Fibroblast of the conjunctiva (primary cell): ENCODE data around the gene EHMT1.
"Not testable (repeated sequence)": the region's sequence is repeated elsewhere in the genome, so short reads cannot be mapped to it uniquely, and the experiment has no call there.

Experiments used
- DNase-seq: peaks from one replicate; pipeline ENCODE4 v3.0.0-alpha.2; 2010; ENCODE audit warnings: low read depth

The EHMT1 gene

GRCh38 chr9:137720571-137721110, 101.8 kb downstream of the EHMT1 start:
- no peak for DNase-seq

- DNase-seq, result no peak
Measured at GRCh38 chr9:137721479-137721878, 102.7 kb downstream of the EHMT1 start.

GRCh38 chr9:137721899-137722298, 103.1 kb downstream of the EHMT1 start:
- no peak for DNase-seq

GRCh38 chr9:137722481-137722880, 103.7 kb downstream of the EHMT1 start:
- DNase-seq, result no peak

GRCh38 chr9:137723356-137723755, 104.6 kb downstream of the EHMT1 start:
- DNase-seq, result not testable (repeated sequence)

- DNase-seq, result no peak
Measured at GRCh38 chr9:137723783-137724445, 105.1 kb downstream of the EHMT1 start.

DNA sequence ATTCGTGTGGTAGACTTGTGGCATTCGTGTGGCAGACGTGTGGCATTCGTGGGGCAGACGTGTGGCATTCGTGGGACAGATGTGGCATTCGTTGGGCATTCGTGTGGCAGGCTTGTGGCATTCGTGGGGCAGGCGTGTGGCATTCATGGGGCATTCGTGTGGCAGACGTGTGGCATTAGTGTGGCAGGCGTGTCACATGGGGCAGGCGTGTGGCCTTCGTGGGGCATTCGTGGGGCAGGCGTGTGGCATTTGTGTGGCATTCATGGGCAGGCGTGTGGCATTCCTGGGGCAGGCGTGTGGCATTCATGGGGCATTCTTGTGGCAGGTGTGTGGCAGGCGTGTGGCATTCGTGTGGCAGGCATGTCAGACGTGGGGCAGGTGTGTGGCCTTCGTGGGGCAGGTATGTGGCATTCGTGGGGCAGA, 106.0 kb downstream of the EHMT1 start:
- DNase-seq, result no peak

- no peak for DNase-seq
Measured at GRCh38 chr9:137725598-137725997, 106.8 kb downstream of the EHMT1 start.

GRCh38 chr9:137726336-137726735, 107.5 kb downstream of the EHMT1 start:
- DNase-seq, result not testable (repeated sequence)

DNA sequence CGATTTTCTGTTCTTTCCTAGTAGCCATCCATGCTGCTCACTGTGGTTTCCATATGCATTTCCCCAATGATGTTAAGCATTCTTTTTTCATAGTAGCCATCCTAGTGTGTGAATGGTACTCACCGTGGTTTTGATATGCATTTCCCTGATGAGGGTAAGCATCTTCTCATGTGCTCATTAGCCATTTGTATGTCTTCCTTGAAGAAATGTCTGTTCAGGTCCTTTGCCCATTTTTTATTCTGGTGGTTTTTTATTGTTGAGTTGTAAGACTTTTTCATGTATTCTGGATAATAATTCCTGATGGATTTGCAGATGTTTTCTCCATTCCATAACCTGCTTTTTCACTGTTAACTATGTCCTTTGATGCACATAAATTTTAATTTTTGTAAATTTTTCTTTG, 108.0 kb downstream of the EHMT1 start:
- DNase-seq, result no peak

- DNase-seq, result no peak
Measured at GRCh38 chr9:137727716-137728115, 108.9 kb downstream of the EHMT1 start.

DNA sequence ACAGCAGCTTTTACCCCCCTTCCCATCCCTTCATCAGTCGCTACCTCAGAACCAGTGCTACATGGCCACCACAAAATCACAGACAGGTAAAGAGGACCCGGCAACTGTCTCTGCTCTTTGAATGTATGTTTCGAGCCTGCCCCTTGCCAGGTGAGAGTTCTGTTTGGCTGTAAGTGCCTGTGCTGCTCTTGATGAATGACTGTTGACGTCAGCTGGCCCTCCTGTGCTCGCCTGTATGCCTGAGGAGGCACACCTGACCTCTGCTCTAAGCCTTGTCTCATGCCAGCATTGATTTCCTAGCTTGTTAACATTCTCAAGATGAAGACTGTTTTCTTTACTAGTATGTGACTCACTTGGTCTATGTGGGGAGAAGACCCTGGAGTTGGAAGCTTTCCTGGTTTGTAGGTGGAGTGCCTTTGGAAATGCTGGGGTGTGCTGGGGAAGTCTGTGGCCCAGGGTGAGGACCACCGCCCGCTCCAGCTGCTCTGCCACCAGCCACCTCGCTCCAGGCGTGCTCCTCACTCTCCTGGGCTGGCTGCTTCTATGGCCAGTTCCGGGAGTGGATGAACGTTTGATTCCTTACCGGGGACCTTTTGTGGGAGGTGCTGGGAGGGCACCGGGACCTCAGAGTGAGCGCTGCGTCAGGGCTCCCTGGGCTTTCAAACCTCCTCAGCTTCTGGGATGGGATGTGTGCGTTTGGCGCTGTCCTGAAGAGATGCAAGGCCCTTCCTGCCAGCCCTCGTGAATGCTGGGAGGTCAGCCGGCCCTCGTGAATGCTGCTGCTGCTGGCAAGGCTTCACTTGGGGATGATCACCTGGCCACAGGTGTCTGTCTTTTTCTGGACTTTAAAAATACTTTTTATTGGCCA, 109.9 kb downstream of the EHMT1 start:
- DNase-seq, result no peak

DNA sequence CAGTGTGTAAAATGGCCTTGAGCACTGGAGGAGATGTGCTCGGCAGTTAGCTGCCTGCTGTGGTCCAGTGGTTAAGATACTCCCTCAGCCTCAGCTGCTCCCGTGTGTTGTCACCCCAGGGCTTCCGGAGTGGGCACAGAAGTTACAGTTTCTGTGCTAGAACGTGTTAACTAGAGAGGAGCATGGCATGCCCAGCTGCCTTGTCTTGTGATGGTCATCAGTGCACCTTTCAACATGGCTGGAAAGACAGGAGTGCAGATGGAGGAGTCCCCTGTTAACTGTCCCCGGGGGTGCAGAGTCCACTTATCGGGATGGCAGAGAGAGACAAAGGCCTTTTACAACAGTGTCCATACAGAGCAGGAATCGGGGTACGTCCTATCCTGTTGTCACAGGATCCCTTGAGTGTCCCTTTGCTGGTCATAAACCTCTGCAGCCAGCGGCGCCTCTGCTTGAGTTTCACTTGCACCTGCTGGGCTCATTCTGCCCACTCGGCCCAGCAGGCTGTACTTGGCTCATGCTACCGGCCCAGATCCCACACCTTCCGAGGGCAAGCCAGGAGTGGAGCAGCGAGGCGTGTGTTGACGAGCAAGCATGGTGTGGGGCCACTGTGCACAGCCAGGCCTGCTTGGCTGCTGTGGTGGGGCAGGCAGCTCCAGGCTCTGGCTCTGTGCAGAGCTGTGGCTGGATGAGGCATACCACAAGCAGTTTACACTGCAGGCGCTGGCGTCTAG, 112.6 kb downstream of the EHMT1 start:
- no peak for DNase-seq

- DNase-seq, result no peak
Measured at GRCh38 chr9:137731947-137732813, 113.4 kb downstream of the EHMT1 start.

DNA sequence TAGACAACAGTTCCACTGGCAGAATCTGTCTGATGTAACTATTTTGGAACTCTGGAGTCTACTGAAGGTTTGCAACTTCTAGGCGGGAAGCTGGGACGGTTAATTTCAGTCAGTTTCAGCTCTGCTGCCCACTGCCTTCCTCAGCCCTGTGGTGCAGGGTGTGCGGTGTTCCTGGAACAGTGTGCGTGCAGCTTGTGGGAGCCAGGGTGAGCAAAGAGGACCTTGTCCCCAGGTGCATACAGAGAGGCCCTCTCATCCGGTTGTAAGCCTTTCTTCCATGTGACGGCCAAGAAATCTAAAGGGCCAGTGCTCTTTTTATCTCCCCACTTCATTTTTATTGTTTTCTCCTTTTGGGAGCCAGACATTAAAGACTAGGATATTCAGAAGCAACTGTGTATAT, 114.6 kb downstream of the EHMT1 start:
- DNase-seq, result no peak

GRCh38 chr9:137734181-137734580, 115.4 kb downstream of the EHMT1 start:
- no peak for DNase-seq

- not testable (repeated sequence) for DNase-seq
Measured at GRCh38 chr9:137738182-137738696, 119.4 kb downstream of the EHMT1 start.

DNA sequence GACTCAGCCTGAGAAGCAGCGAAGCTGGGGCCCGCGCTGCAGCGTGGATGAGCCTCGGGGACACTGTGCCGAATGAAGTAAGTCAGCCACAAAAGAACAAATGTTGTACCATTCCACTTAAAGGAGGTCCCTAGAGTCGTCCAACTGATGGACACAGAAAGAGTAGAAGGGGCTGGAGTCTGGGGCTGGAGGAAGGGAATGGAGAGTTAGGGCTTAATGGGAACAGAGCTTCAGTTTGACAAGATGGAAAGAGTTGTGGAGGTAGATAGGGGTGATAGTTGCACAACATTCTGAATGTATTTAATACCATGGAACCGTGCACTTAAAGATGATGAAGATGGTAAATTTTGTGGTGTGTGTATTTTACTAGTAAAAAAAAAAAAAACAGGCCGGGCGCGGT, 119.9 kb downstream of the EHMT1 start:
- no peak for DNase-seq

DNA sequence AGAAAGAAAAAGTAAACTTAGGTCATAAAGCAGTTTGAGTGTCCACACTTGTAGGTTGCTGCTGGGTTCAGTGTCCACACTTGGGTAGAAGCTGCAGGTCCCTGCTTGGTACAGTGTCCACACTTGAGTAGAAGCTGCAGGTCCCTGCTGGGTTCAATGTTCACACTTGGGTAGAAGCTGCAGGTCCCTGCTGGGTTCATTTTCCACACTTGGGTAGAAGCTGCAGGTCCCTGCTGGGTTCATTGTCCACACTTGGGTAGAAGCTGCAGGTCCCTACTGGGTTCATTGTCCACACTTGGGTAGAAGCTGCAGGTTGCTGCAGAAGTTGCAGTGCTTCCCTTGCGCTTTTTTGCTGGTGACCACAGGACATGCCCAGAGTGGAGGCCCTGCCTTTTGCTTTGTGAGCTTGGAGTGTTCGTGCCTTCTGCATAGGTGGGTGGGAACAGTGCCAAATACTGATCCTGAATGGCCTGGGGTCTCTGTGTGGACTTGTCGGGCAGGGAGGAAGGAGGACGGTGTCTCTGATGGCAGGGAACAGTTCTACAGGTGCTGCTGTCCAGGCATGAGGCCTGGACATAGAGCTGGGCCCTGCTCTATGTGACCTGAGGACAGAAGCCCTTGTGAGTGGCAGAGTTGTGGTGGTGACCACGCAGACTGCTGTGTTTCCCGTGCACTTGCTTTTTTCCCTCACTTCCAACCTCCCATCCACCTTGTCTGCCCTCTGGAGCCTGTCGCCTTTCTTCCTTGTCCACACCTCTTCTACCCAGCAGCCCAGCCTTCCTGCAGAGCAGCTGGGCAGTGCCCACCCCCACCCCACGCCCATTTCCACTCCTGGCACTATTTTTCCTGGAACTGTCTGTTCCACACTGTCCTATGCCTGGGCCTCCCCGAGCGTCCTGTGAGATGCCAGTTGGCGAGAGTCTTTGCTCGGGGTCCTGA, 120.8 kb downstream of the EHMT1 start:
- DNase-seq, result no peak

DNA sequence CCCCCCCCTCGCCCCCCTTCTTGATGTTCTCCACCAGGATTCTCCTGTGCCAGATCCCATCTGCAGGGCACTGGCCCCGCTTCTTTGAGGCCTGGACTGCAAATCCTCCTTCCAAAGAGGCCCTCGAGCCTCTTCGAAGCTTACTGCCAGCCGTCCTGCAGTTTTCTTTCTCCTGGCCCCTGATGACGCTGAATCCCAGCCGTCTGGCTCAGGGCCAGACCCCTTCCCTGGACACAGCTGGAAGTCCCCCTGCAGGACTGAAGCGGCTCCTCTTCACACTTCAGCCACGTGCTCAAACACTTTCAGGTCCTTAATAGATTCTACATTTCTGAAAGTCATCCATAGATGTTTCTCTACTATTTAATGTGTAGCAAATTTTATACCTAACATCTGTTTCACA, 121.5 kb downstream of the EHMT1 start:
- DNase-seq, result peak; percentile 17
